HG03558 (cell line): Measurements from ENCODE around the gene INPP4A.

Source experiments
- ATAC-seq: cut with Tn5 transposase; IDR thresholded peaks from one replicate; pipeline ENCODE4 v1.9.1; 2021; ENCODE audit warnings: moderate number of reproducible peaks; ENCODE audit not compliant: unreplicated experiment; ENCODE audit errors: extremely low read depth

INPP4A gene

GRCh38 chr2:98487806-98488189, 43.1 kb downstream of the INPP4A start:
- ATAC-seq, result peak; percentile 31

GRCh38 chr2:98488252-98488651, 43.6 kb downstream of the INPP4A start:
- no peak for ATAC-seq

- no peak for ATAC-seq
These were observed 44.8 kb downstream of the INPP4A start for GRCh38 chr2:98489486-98489885.

DNA sequence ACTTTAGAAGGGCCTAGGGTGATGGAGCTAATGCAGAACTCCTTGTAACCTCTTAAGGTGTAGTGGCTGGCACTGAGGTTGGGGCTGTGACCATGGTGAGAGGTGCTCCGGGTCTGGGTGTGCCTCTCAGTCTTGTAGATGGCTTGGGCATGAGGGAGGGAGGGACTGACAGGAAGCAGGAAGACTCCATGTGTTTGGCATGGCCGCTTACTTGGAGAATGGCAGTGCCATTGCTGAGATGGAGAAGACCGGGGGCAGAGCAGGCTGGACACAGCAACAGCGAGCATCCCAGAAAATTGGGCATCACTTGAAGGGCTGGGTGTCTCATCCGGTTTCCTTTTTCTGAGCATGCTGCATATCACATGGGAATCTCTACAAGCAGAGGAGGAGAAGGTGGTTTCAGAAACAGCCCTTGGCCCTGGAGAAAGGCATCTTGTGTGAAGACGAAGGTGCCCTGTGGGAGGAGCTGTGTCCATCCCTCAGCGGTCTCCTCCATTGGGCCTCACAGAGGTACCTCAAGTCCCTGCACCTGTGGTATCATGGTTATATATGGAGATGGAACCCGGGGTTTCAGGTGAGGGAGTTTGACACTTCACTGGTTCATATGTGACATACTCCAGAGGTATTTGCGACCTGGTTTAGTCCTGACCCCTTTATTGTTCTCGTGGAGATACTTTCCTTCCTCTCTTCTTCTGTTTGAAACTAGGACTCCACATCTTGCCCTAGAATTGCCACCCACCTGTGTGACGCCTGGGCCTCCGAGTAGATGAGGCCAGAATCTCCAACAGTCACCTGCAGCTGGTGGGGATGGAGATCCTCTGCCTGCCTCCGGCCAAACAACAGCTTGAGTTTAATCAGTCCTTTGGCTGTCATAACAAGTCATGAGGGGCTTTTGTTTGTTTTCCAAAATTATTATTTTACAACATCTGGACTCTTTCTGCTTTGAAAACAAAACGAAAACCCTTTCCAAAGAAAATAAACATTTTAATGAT, 45.6 kb downstream of the INPP4A start:
- ATAC-seq, result no peak

GRCh38 chr2:98492441-98492840, 47.8 kb downstream of the INPP4A start:
- ATAC-seq, result no peak

DNA sequence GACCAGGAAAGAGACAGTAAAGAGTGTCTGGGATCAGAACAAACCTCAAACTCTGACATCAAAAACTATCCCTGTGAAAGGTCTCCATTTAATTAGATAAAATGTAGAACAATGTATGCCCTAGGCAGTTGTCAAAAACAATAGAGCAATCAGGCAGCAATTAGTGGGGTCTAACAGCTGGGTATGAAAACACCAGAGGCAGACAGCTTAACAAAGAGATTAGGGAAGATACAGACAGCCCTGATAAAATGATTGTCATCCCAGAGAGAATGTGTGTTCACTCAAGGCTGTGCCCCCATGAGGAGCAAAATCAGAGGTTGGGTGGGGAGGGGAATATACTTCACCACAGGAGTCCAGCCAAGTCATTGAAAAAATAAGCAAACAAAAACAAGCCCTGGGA, 50.0 kb downstream of the INPP4A start:
- no peak for ATAC-seq

DNA sequence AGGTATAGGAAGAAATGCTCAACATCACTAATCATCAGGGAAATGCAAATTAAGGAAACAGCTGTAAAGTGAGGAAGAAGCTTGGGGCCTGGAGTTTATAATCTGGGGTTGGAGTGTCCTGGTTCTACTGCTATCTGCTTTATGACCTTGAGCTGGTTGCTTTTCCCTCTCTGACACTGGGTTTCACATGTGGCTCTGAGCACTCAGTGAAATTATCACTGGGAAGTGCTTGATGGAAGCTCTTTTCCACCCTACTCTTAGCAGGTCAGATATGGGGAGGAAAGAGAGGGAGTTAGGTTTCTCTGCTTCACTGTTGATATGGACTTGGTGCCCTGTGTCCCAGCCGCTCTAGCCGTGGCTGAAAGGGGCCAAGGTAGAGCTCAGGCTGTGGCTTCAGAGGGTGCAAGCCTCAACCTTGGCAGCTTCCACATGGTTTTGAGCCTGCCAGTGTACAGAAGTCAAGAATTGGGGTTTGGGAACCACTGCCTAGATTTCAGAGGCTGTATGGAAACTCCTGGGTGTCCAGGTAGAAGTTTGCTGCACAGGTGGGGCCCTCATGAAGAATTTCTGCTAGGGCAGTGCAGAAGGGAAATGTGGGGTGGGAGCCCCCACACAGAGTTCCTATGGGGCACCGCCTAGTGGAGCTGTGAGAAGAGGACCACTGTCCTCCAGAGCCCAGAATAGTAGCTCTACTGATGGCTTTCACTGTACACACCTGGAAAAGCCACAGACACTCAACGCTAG, 52.3 kb downstream of the INPP4A start:
- ATAC-seq, result no peak

- no peak for ATAC-seq
These were observed 54.2 kb downstream of the INPP4A start for GRCh38 chr2:98498703-98499440.

DNA sequence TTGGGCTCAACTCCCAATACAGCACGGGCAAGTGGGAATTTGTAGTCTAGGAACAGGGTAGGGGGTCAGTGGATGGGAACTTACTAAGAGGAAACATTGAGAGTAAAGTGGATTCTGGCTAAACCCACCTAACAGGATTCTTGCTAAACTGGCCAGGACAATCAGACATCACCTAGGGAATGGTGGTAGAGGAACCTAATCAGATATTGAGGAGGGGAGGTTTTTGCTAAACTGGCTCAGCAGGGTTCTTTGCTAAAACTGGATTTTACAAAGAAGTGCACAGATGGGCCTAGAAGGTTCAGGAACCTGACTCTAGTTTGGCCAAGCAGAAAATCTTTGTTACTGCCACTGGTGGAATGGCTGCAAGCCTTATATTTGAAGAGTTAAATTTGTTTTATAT, 55.9 kb downstream of the INPP4A start:
- no peak for ATAC-seq

DNA sequence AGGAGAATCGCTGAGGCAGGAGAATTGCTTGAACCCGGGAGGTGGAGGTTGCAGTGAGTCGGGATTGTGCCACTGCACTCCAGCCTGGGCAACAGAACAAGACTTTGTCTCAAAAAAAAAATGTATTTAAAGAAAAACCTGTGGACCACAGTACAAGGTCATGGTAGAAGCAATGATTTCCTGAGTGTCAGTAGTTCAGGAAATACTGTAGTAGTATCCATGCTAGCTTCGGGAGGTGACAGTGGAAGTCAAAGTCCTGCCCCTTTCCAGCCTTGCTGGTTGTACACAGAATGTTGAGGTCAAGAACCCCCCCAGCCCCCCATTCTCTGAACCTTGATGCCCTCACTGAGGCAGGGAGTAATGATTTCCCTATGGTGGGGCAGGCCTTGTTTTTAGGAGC, 56.6 kb downstream of the INPP4A start:
- ATAC-seq, result no peak

DNA sequence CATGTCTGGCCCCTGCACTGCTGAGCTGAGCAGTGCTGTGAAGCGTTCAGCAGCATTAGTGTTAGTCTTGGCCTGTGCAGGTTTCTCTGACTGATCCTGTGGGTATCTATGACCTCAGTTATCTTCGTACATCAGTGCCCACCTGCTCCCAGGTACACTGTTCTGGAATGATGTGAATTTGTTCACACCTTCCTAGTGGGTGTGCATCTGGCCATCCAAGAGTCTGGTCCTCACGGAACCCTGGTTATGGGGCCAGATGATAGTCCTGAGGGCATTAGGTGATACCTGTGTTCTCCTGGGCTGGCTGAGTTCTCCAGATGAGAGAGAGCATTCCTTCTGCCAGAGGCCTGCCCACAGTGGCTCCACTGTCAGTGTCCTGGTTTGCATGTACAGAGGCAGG, 57.2 kb downstream of the INPP4A start:
- ATAC-seq, result no peak

DNA sequence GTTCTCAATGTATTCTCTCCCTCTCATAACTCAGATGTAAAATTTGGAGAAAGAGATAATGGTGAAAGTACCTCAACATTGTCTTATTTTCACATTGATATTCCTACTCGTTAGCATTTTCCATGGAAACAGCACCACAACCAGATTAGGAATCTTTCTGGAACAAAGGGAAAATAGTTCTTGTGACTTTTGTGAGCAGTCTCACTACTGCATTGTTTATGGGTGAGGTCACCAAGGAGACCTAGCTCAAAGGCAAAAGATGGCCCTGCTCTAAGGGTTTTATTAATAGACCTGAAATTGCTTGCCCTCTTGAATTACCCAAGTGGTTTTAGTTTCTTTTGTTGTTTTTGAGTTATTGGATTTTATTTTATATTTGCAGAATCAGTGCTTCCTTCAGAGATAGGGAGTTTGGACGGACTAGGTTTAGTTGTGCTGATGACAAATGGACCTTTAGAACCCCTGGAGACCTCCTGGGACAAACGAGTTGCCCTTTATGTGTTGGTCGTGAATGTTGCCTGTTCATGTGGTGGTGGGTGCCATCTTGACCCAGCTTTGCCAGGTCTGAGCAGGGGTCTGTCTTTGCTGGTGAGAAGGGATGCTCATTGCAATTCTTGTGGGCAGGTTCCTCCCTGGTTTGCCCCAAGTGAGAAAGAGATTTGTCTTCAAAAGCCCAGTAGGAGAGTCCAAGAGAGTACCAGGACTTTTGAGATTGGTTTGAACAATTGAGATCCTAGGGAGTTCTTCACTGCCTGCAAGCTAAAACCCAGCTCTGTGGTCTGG, 58.1 kb downstream of the INPP4A start:
- no peak for ATAC-seq

DNA sequence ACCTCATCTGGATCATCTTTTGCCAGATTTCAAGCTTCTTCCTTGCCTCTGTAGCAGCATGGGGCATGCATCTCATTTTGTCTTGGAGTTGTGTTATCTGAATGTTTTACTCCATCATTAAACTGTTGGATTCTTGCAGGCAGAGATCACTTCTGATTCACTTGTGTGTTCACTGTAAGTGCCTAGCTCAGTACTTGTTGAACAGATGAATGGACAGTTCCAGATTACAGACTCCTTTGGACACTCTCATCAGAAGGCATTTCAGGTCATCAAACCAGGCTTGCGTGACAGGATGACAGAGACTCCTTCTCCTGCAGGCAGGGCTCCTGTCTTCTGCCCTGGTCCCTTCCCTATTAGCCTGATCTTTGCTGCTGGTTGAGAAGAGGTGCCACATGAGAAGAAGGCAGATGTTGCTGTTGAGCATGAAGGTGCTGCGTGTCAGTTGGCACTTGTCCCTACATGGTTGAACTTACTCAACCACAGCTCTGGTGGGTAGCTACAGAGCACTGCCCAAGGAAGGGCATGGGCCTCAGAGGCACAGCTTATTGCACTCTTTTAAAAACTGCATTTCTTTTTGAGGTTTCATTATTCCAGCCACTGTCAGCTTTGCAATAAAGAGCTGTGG, 58.9 kb downstream of the INPP4A start:
- ATAC-seq, result no peak

DNA sequence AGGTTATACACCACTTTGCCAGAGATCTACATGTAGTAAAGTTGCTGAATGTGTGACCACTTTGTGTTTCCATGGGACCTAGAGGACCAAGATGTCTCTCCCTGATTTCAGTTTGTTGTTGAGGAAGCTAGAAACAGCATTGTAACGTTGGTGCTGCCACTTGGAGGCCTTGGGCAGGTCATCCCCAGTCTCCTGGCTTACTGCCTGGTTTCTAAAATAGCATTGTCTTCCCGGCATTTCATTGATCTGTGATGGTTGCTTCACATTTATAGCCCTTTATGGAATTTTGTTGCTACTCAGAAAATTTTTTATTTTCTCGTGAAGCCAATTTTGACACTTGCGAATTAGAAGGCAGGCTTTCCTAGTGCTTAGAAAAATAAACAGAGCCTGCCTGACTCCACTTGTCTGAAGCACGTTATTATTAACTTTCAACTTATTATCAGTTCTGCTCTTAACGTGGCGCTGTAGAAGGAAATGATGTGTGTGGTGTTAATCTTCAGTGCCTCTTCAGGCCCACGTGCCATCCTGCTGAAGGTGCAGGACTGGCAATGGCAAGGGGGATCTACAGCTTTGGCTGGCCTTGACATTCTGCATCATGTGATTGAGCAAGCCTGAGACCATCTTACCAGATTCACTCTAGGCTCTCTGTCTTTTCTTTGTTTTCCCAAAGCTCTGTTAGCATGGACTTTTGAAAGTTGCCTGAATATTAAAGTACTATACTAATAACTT, 59.9 kb downstream of the INPP4A start:
- ATAC-seq, result no peak

GRCh38 chr2:98505311-98505808, 60.7 kb downstream of the INPP4A start:
- no peak for ATAC-seq

DNA sequence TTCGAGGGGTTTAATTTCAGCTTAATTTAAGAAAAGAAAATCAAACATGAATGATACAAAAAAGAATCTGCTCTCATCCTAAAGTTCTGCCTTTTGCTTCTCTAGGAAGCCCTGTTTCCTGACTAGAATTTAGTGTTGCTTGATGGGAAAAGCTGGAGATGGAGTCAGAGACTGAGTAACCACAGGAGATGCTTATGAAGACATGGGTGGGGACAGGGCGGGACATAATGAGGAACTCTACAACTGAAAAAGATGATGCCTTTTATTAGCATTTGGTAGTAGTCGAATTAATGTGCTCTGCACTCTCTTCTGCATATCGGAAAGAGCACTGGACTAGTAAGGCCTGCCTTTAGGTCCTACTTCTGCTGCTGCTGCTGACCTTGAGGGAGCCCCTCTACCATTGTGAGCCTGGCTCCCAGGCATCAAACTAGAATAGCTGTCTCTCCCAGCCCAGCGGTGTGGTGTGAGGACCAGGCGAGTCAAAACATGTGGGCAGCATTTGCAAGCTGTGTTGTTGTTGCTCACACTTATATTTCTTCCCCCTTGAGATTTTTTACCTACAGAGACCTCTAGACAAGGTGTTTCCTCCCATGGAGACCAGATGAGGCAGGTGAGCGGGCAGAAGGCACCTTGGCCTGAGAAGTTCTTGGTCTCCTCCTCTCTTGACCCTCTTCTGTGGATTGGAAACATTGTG, 61.5 kb downstream of the INPP4A start:
- no peak for ATAC-seq

- no peak for ATAC-seq
These were observed 62.2 kb downstream of the INPP4A start for GRCh38 chr2:98506881-98507280.

GRCh38 chr2:98507461-98507860, 62.8 kb downstream of the INPP4A start:
- ATAC-seq, result no peak
